OCI-LY1 (cell line): Measurements from ENCODE around the gene CAPN2.

Source experiments
- CTCF ChIP-seq: fragments of 200-600 bp; sonication (generic), shearing (Covaris generic); IDR thresholded peaks from 2 replicates; pipeline ENCODE4 v1.5.1; 2017; ENCODE audit warnings: mild to moderate bottlenecking, antibody characterized with exemption, low read length, moderate library complexity, mixed read lengths
- EZH2 ChIP-seq: fragments of 200-600 bp; sonication (generic), shearing (Covaris generic); IDR thresholded peaks from 2 replicates; pipeline ENCODE4 v1.8.0; 2017; ENCODE audit warnings: borderline replicate concordance, mixed run types, mild to moderate bottlenecking, antibody characterized with exemption, low read length, moderate library complexity, mixed read lengths

GRCh38 chr1:223678841-223679240, 33.5 kb upstream of the CAPN2 start:
- no peak for TF ChIP-seq CTCF
- TF ChIP-seq EZH2 = no peak
